CD4-positive, alpha-beta memory T cell (primary cell): ENCODE results near the gene PKDCC. TPM values are rescaled to one million over a fixed set of nuclear protein-coding genes. Genes with fewer than 3 reads are reported as not detected.

ENCODE experiments used
- CTCF ChIA-PET: fragments of 350-600 bp; sonication (Branson Sonifier 250); formaldehyde crosslinking; loops from one replicate; lab custom pipeline; 2021; ENCODE audit warnings: inconsistent platforms; ENCODE audit not compliant: partially characterized antibody; lab: Charles Lee
- POLR2A ChIA-PET: fragments of 350-600 bp; sonication (Branson Sonifier 250); formaldehyde crosslinking; loops from one replicate; lab custom pipeline; 2021; ENCODE audit not compliant: partially characterized antibody; lab: Charles Lee
- DNase-seq, 5 donors: peaks; one replicate each; pipeline versions ENCODE4 v3.0.0 to v3.0.0-alpha.2; 2020 to 2022; ENCODE audit warnings: mixed read lengths in 1 of 5
- H3K27ac ChIP-seq: one replicate; pipeline ENCODE4 v1.7.0; 2013; ENCODE audit warnings: low read depth, low read length
- H3K27me3 ChIP-seq: 2 replicates; pipeline ENCODE4 v1.7.0; 2013; ENCODE audit warnings: mild to moderate bottlenecking, low read length, moderate library complexity; ENCODE audit not compliant: insufficient read depth
- H3K36me3 ChIP-seq: 2 replicates; pipeline ENCODE4 v1.7.0; 2013; ENCODE audit warnings: mild to moderate bottlenecking, low read length, moderate library complexity; ENCODE audit not compliant: insufficient read depth
- H3K4me1 ChIP-seq: 2 replicates; pipeline ENCODE4 v1.7.0; 2013; ENCODE audit warnings: mild to moderate bottlenecking, low read length, moderate library complexity; ENCODE audit not compliant: insufficient read depth
- H3K4me3 ChIP-seq, 2 donors: one replicate each; pipeline ENCODE4 v1.7.0; 2013; ENCODE audit warnings: low read length in 2 of 2, mild to moderate bottlenecking in 1 of 2
- H3K9me3 ChIP-seq, 2 donors: one replicate each; pipeline ENCODE4 v1.7.0; 2013; ENCODE audit warnings: low read length in 2 of 2, control low read depth in 1 of 2; ENCODE audit not compliant: control insufficient read depth in 1 of 2
- H3K27ac Mint-ChIP-seq, 7 donors: one replicate each; pipeline ENCODE4 v1.8.0; 2020 to 2021; ENCODE audit warnings: mixed read lengths in 7 of 7, mild to moderate bottlenecking in 6 of 7, inconsistent platforms in 3 of 7, moderate library complexity in 3 of 7
- H3K27me3 Mint-ChIP-seq, 2 donors: one replicate each; pipeline ENCODE4 v1.8.0; 2020 to 2021; ENCODE audit warnings: mixed read lengths in 2 of 2
- H3K36me3 Mint-ChIP-seq, 2 donors: one replicate each; pipeline ENCODE4 v1.8.0; 2020 to 2021; ENCODE audit warnings: mixed read lengths in 2 of 2, inconsistent platforms in 1 of 2, mild to moderate bottlenecking in 1 of 2
- H3K4me1 Mint-ChIP-seq, 4 donors: one replicate each; pipeline ENCODE4 v1.8.0; 2020 to 2021; ENCODE audit warnings: mixed read lengths in 4 of 4, mild to moderate bottlenecking in 1 of 4
- H3K4me3 Mint-ChIP-seq, 8 donors: one replicate each; pipeline ENCODE4 v1.8.0; 2020 to 2021; ENCODE audit warnings: mixed read lengths in 8 of 8, mild to moderate bottlenecking in 7 of 8, moderate library complexity in 6 of 8, inconsistent platforms in 3 of 8
- H3K9me3 Mint-ChIP-seq, 8 donors: one replicate each; pipeline ENCODE4 v1.8.0; 2020 to 2021; ENCODE audit warnings: mixed read lengths in 8 of 8, mild to moderate bottlenecking in 5 of 8, inconsistent platforms in 3 of 8, moderate library complexity in 1 of 8
- intact Hi-C: fragments of 100-400 bp; cut with micrococcal nuclease; formaldehyde crosslinking; loops from one replicate; pipeline ENCODE4 v1.15.1; 2023
- polyA plus RNA-seq, 2 donors: library from polyadenylated mRNA; unstranded; fragments of 300-500 nt; fragmentation: Illumina TruSeq; gene quantifications; one replicate each; pipeline ENCODE4 v1.2.3, GENCODE V29; 2021
- total RNA-seq, 2 experiments: library from RNA; stranded (reverse); gene quantifications; one replicate each; pipeline ENCODE4 v1.2.3, GENCODE V29; 2021

PKDCC gene
- total and polyA plus RNA-seq, 4 experiments from 2014 or later, result 0.41 TPM; not detected in 3

- peaks cover 0 to 2% of the 10 kb centered on the region in 2 donors for H3K27me3 Mint-ChIP-seq
- H3K4me3 Mint-ChIP-seq, result no peak overlapping the region
- DNase-seq, result no peak
- H3K9me3 ChIP-seq, result no peaks in the 10 kb centered on the region
- H3K27me3 ChIP-seq, result no peaks in the 10 kb centered on the region
- ChIA-PET CTCF (interaction anchor here (1.2 to 13.4 kb wide), 7 partner anchors 104 to 240 kb away, joined by 3 to 357 read pairs (median 10); no protein-coding TSS in a partner anchor), POLR2A (interaction anchor here (0.9 to 1.5 kb wide), 2 partner anchors 13 to 154 kb away, joined by 3 to 4 read pairs; no protein-coding TSS in a partner anchor)
- H3K27ac Mint-ChIP-seq, result peak overlapping the region in 2 of 7 donors; percentile 31 to 65
- no peaks in the 10 kb centered on the region for H3K36me3 ChIP-seq
- H3K9me3 Mint-ChIP-seq, result no peaks in the 10 kb centered on the region
- H3K36me3 Mint-ChIP-seq, result no peaks in the 10 kb centered on the region
- intact Hi-C loops, result no loop called here
- no peak overlapping the region for H3K27ac ChIP-seq
- H3K4me3 ChIP-seq, result no peak overlapping the region
- H3K4me1 ChIP-seq, result peaks cover 19% of the 10 kb centered on the region
- H3K4me1 Mint-ChIP-seq, result peaks cover 8 to 23% (median 12%) of the 10 kb centered on the region in 4 donors
Measured at GRCh38 chr2:42092084-42092996, 44.5 kb downstream of the PKDCC start.

GRCh38 chr2:42094114-42094513 lies 46.3 kb downstream of the PKDCC start:
- Mint-ChIP-seq H3K27ac (peak overlapping the region in 1 of 7 donors; percentile 15), H3K4me3 (no peak overlapping the region), H3K9me3 (no peaks in the 10 kb centered on the region), H3K27me3 (peaks cover 0 to 2% of the 10 kb centered on the region in 2 donors), H3K4me1 (peaks cover 22 to 41% (median 29%) of the 10 kb centered on the region in 4 donors), H3K36me3 (no peaks in the 10 kb centered on the region)
- Histone ChIP-seq H3K4me3 (no peak overlapping the region), H3K9me3 (no peaks in the 10 kb centered on the region), H3K4me1 (peaks cover 36% of the 10 kb centered on the region), H3K27ac (no peak overlapping the region), H3K36me3 (no peaks in the 10 kb centered on the region), H3K27me3 (no peaks in the 10 kb centered on the region)
- ChIA-PET POLR2A (interaction anchor here (1.3 to 26.8 kb wide), 2 partner anchors 40 to 105 kb away, joined by 3 to 1146 read pairs; no protein-coding TSS in a partner anchor), CTCF (interaction anchor here (0.7 to 8.8 kb wide), 17 partner anchors 44 to 235 kb away, joined by 3 to 173 read pairs (median 16); no protein-coding TSS in a partner anchor)
- intact Hi-C loops, result no loop called here
- no peak for DNase-seq

- no peaks in the 10 kb centered on the region for H3K36me3 Mint-ChIP-seq
- ChIA-PET CTCF (interaction anchor here (0.7 to 8.8 kb wide), 37 partner anchors 9 to 265 kb away, joined by 3 to 173 read pairs (median 7); partner anchors contain the start of genes COX7A2L and EML4), POLR2A (interaction anchor here (0.7 to 26.8 kb wide), 9 partner anchors 10 to 266 kb away, joined by 3 to 1146 read pairs (median 5); partner anchors contain the start of gene COX7A2L)
- H3K27me3 ChIP-seq, result no peaks in the 10 kb centered on the region
- intact Hi-C loops, result loop anchor here (1.0 to 2.0 kb wide), 5 partner anchors 73 to 567 kb away; partner anchors contain the start of gene EML4
- peaks cover 37 to 59% (median 46%) of the 10 kb centered on the region in 4 donors for H3K4me1 Mint-ChIP-seq
- H3K36me3 ChIP-seq, result no peaks in the 10 kb centered on the region
- peak; percentile 68 to 76 (median 74) for DNase-seq
- H3K9me3 Mint-ChIP-seq, result no peaks in the 10 kb centered on the region
- no peak overlapping the region for H3K27ac ChIP-seq
- H3K4me3 Mint-ChIP-seq, result no peak overlapping the region
- no peaks in the 10 kb centered on the region for H3K9me3 ChIP-seq
- H3K27ac Mint-ChIP-seq, result peak overlapping the region; percentile 22 to 97 (median 80)
- no peak overlapping the region for H3K4me3 ChIP-seq
- no peaks in the 10 kb centered on the region for H3K27me3 Mint-ChIP-seq
- H3K4me1 ChIP-seq, result peaks cover 54% of the 10 kb centered on the region
Measured at GRCh38 chr2:42095923-42096408, 48.1 kb downstream of the PKDCC start.

- CTCF ChIA-PET, result interaction anchor here (0.7 to 8.8 kb wide), 31 partner anchors 9 to 264 kb away, joined by 3 to 173 read pairs (median 8); partner anchors contain the start of gene COX7A2L
- POLR2A ChIA-PET, result interaction anchor here (0.8 to 26.8 kb wide), 9 partner anchors 9 to 264 kb away, joined by 3 to 1146 read pairs (median 4); partner anchors contain the start of gene COX7A2L
- Mint-ChIP-seq H3K9me3 (peaks cover 0 to 4% (median 0%) of the 10 kb centered on the region in 8 donors), H3K27me3 (no peaks in the 10 kb centered on the region), H3K27ac (peak overlapping the region; percentile 67 to 97 (median 90)), H3K4me1 (peaks cover 42 to 57% (median 48%) of the 10 kb centered on the region in 4 donors), H3K36me3 (peaks cover 0 to under 1% of the 10 kb centered on the region in 2 donors), H3K4me3 (peak overlapping the region in 1 of 8 donors; percentile 12)
- intact Hi-C loops, result loop anchor here (1.0 to 2.0 kb wide), 5 partner anchors 72 to 566 kb away; partner anchors contain the start of gene EML4
- no peak for DNase-seq
- H3K4me1 ChIP-seq, result peaks cover 62% of the 10 kb centered on the region
- no peaks in the 10 kb centered on the region for H3K9me3 ChIP-seq
- no peaks in the 10 kb centered on the region for H3K27me3 ChIP-seq
- H3K36me3 ChIP-seq, result no peaks in the 10 kb centered on the region
- H3K4me3 ChIP-seq, result no peak overlapping the region
- no peak overlapping the region for H3K27ac ChIP-seq
Measured at GRCh38 chr2:42096869-42097591, 49.2 kb downstream of the PKDCC start.

- intact Hi-C loops, result no loop called here
- Mint-ChIP-seq H3K4me1 (peaks cover 49 to 53% (median 51%) of the 10 kb centered on the region in 4 donors), H3K27ac (peak overlapping the region; percentile 90 to 97 (median 93)), H3K27me3 (no peaks in the 10 kb centered on the region), H3K4me3 (peak overlapping the region in 7 of 8 donors; percentile 49 to 91 (median 57)), H3K9me3 (peaks cover 0 to 6% (median 0%) of the 10 kb centered on the region in 8 donors), H3K36me3 (peaks cover 0 to 3% of the 10 kb centered on the region in 2 donors)
- Histone ChIP-seq H3K36me3 (no peaks in the 10 kb centered on the region), H3K9me3 (no peaks in the 10 kb centered on the region), H3K4me1 (peaks cover 73% of the 10 kb centered on the region), H3K27ac (peak overlapping the region; percentile 100), H3K27me3 (no peaks in the 10 kb centered on the region), H3K4me3 (peak overlapping the region in 1 of 2 donors; percentile 2)
- peak in 2 of 5 donors; percentile 22 to 23 for DNase-seq
- POLR2A ChIA-PET, result interaction anchor here (0.6 to 26.8 kb wide), 11 partner anchors 14 to 263 kb away, joined by 3 to 1146 read pairs (median 4); partner anchors contain the start of gene COX7A2L
- CTCF ChIA-PET, result interaction anchor here (0.7 to 8.8 kb wide), 9 partner anchors 39 to 140 kb away, joined by 3 to 173 read pairs (median 10); no protein-coding TSS in a partner anchor
Measured at GRCh38 chr2:42098571-42099437, 51.0 kb downstream of the PKDCC start.
